Measurements from ENCODE around the gene EPS15. TPM values are rescaled to one million over a fixed set of nuclear protein-coding genes. Genes with fewer than 3 reads are reported as not detected.
"Not testable (repeated sequence)": the region's sequence is repeated elsewhere in the genome, so short reads cannot be mapped to it uniquely, and the experiment has no call there.

Gene EPS15
- total and polyA plus RNA-seq, 8 donors: 9.9 to 42.0 (median 25.3) TPM

- DNase-seq: no peak
- intact Hi-C loops (cut with DNase I): no loop called here
These were observed 64.5 kb downstream of the EPS15 start for GRCh38 chr1:51454554-51454953.

GRCh38 chr1:51453010-51453409, 66.1 kb downstream of the EPS15 start:
- intact Hi-C loops (cut with DNase I): no loop called here
- WGBS, 2 donors: 64 to 77% methylated on average over 2 of the region's 2 CpGs
- no peak overlapping the region for H3K27ac ChIP-seq
- DNase-seq (no peak), ATAC-seq (peak in 2 of 4 donors; percentile 54 to 87), FAIRE-seq (no peak)
- no peaks in the 10 kb centered on the region for H3K4me1 ChIP-seq
- H3K36me3 ChIP-seq: no peaks in the 10 kb centered on the region
- no peaks in the 10 kb centered on the region for H3K27me3 ChIP-seq
- TF ChIP-seq, protein P1, sequence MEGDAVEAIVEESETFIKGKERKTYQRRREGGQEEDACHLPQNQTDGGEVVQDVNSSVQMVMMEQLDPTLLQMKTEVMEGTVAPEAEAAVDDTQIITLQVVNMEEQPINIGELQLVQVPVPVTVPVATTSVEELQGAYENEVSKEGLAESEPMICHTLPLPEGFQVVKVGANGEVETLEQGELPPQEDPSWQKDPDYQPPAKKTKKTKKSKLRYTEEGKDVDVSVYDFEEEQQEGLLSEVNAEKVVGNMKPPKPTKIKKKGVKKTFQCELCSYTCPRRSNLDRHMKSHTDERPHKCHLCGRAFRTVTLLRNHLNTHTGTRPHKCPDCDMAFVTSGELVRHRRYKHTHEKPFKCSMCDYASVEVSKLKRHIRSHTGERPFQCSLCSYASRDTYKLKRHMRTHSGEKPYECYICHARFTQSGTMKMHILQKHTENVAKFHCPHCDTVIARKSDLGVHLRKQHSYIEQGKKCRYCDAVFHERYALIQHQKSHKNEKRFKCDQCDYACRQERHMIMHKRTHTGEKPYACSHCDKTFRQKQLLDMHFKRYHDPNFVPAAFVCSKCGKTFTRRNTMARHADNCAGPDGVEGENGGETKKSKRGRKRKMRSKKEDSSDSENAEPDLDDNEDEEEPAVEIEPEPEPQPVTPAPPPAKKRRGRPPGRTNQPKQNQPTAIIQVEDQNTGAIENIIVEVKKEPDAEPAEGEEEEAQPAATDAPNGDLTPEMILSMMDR (IDR thresholded peaks at IDR 0.05): no peak
- no peaks in the 10 kb centered on the region for H3K9me3 ChIP-seq
- no peak overlapping the region for H3K4me3 ChIP-seq

More at GRCh38 chr1:51454554-51454953, 64.5 kb downstream of the EPS15 start:
- H3K27ac ChIP-seq: no peak overlapping the region
- H3K4me1 ChIP-seq: no peaks in the 10 kb centered on the region
- 83 to 84% methylated on average over 4 of the region's 4 CpGs for WGBS, 2 donors
- ATAC-seq (no peak), FAIRE-seq (no peak)
- TF ChIP-seq, protein P1 (IDR thresholded peaks at IDR 0.05): no peak
- H3K36me3 ChIP-seq: peaks cover 0 to 10% (median 0%) of the 10 kb centered on the region in 3 donors
- H3K27me3 ChIP-seq: no peaks in the 10 kb centered on the region
- H3K4me3 ChIP-seq: no peak overlapping the region
- H3K9me3 ChIP-seq: no peaks in the 10 kb centered on the region

DNA sequence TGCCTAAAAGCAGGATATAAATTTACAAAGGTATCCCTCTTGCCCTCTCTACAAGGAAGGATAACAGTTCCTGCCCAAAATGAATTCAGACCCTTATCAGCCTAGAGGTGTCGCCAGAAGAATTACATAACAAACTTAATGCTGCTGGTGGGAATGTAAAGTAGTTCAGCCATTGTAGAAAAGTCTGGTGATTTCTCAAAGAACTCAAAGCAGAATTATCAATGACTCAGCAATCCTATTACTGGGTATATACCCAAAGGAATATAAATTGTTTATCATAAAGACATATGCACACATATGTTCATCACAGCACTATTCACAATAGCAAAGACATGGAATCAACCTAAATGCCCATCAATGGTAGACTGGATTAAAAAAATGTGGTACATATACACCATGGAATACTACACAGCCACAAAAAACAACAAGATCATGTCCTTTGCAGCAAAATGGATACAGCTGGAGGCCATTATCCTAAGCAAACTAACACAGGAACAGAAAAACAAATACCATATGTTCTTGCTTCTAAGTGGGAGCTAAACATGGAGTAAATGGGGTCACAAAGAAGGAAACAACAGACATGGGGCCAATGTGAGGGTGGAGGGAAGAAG, 70.1 kb downstream of the EPS15 start:
- FAIRE-seq; H3K27me3 ChIP-seq; H3K4me1 ChIP-seq; DNase-seq; H3K36me3 ChIP-seq; H3K27ac ChIP-seq; H3K9me3 ChIP-seq; intact Hi-C loops (cut with DNase I); H3K4me3 ChIP-seq; ATAC-seq: not testable (repeated sequence)
- 78 to 89% methylated on average over 1 of the region's 1 CpG for WGBS, 2 donors

DNA sequence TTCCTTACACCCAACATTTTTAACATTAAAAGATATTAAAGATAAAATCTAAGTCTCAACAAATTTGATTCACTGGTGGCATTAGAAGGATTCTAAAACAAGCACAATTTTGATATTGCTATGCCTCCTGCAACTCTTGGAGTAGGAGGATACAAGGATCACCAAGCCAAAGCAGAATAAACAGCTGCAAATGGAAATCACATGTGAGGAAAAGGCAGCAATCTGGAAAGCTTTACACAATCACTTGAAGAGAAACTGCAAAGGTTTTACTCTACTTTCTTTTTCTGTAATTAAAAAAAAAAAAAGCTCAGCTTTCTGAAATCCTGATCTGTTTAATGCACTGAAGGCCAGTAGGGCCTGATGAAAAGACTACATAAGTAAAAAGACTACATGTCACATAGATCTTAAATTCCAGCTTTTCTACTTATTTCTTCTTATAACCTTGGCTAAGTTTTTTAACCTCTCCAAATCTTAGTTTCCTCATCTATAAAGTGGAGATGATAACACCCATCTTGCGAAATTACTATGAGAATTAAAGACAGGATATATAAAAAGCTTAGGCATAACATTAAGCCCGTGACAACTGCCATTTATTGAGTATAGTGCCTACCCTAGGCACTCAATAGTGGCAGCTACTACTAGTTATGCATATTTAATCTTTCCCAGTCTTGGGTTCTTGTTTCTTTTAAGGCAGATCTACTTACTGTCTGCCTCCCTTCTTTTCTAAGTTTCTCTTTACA, 73.5 kb downstream of the EPS15 start:
- TF ChIP-seq, protein P1 (IDR thresholded peaks at IDR 0.05): no peak
- no peaks in the 10 kb centered on the region for H3K9me3 ChIP-seq
- H3K4me3 ChIP-seq: no peak overlapping the region
- ATAC-seq (peak in 2 of 4 donors; percentile 39 to 64), FAIRE-seq (no peak), DNase-seq (no peak)
- H3K36me3 ChIP-seq: no peaks in the 10 kb centered on the region
- no peaks in the 10 kb centered on the region for H3K27me3 ChIP-seq
- WGBS, 2 donors: 91 to 97% methylated on average over 2 of the region's 2 CpGs
- H3K4me1 ChIP-seq: no peaks in the 10 kb centered on the region
- intact Hi-C loops (cut with DNase I): no loop called here
- H3K27ac ChIP-seq: no peak overlapping the region

GRCh38 chr1:51444534-51445192, 74.4 kb downstream of the EPS15 start:
- intact Hi-C loops (cut with DNase I): no loop called here
- Histone ChIP-seq H3K36me3 (peaks cover 0 to under 1% (median 0%) of the 10 kb centered on the region in 3 donors), H3K27ac (no peak overlapping the region), H3K4me1 (no peaks in the 10 kb centered on the region), H3K9me3 (no peaks in the 10 kb centered on the region), H3K4me3 (no peak overlapping the region), H3K27me3 (no peaks in the 10 kb centered on the region)
- no peak for DNase-seq
- FAIRE-seq: no peak
- no peak for ATAC-seq
- TF ChIP-seq, protein P1 (IDR thresholded peaks at IDR 0.05): no peak
- WGBS, 2 donors: 73 to 75% methylated on average over 3 of the region's 3 CpGs

All from pancreas (tissue), 10 donors.